GM18526 (cell line): ENCODE measurements around the gene NKAIN4.

Experiments
- POLR2A ChIP-seq: IDR thresholded peaks from 3 replicates; pipeline ENCODE4 v1.6.1; 2011; ENCODE audit not compliant: insufficient read length; ENCODE audit errors: extremely low read depth

NKAIN4 gene

GRCh38 chr20:63242736-63243135, 11.5 kb downstream of the NKAIN4 start:
- no peak for TF ChIP-seq POLR2A

GRCh38 chr20:63241272-63241671, 13.0 kb downstream of the NKAIN4 start:
- TF ChIP-seq POLR2A = no peak

- no peak for TF ChIP-seq POLR2A
Observed at GRCh38 chr20:63240004-63240403, 14.3 kb downstream of the NKAIN4 start.

GRCh38 chr20:63239431-63239830, 14.8 kb downstream of the NKAIN4 start:
- no peak for TF ChIP-seq POLR2A

GRCh38 chr20:63238514-63239125, 15.6 kb downstream of the NKAIN4 start:
- TF ChIP-seq POLR2A = no peak

GRCh38 chr20:63238031-63238430, 16.2 kb downstream of the NKAIN4 start:
- no peak for TF ChIP-seq POLR2A

GRCh38 chr20:63236116-63236837, 18.0 kb downstream of the NKAIN4 start:
- TF ChIP-seq POLR2A = no peak

- no peak for TF ChIP-seq POLR2A
Observed at GRCh38 chr20:63235399-63235983, 18.8 kb downstream of the NKAIN4 start, which contains the start of gene BIRC7. BIRC7 (plus strand) TSS chr20:63235905; CDS start chr20:63236097, 192 bp downstream.

- no peak for TF ChIP-seq POLR2A
Observed at GRCh38 chr20:63234693-63235398, 19.4 kb downstream of the NKAIN4 start.

- no peak for TF ChIP-seq POLR2A
Observed at GRCh38 chr20:63233924-63234323, 20.3 kb downstream of the NKAIN4 start.

- no peak for TF ChIP-seq POLR2A
Observed at GRCh38 chr20:63233061-63233344, 21.3 kb downstream of the NKAIN4 start.

- no peak for TF ChIP-seq POLR2A
Observed at GRCh38 chr20:63232235-63233060, 21.8 kb downstream of the NKAIN4 start.

- TF ChIP-seq POLR2A = no peak
Observed at GRCh38 chr20:63230800-63231268, 23.4 kb downstream of the NKAIN4 start.

- TF ChIP-seq POLR2A = no peak
Observed at GRCh38 chr20:63228806-63229205, 25.5 kb downstream of the NKAIN4 start.

- TF ChIP-seq POLR2A = no peak
Observed at GRCh38 chr20:63227260-63227659, 27.0 kb downstream of the NKAIN4 start.
